ENCODE measurements around the gene ERCC5. TPM values are rescaled to one million over a fixed set of nuclear protein-coding genes. Genes with fewer than 3 reads are reported as not detected.

ERCC5 gene
- total and polyA plus RNA-seq, 9 of the 15 experiments (the other 6 are each of a cell fraction or from before 2014, with no cell fraction given), result 7.4 to 43.1 (median 33.9) TPM

GRCh38 chr13:102830646-102831045 lies 15.2 kb upstream of the ERCC5 start (continued):
- TF ChIP-seq CLOCK (CRISPR knock-in tag; IDR thresholded peaks at IDR 0.05; ENCODE audit: borderline replicate concordance), result no peak
- no peak for TF ChIP-seq JUND (IDR thresholded peaks at IDR 0.05; ENCODE audit: borderline replicate concordance, low read depth, low read length)
- no peak for TF ChIP-seq JUND (tag; IDR thresholded peaks at IDR 0.05; ENCODE audit: borderline replicate concordance, low read depth, low read length)
- no peak for TF ChIP-seq MTA2 (IDR thresholded peaks at IDR 0.05; ENCODE audit: low read depth)
- no peak for TF ChIP-seq CREB1 (IDR thresholded peaks at IDR 0.05)
- TF ChIP-seq CREB1 (CRISPR knock-in tag; IDR thresholded peaks at IDR 0.05), result no peak
- TF ChIP-seq ZZZ3 (IDR thresholded peaks at IDR 0.05), result no peak

- H3K27ac ChIP-seq (ENCODE audit: extremely low read depth, low read depth, low read length), result no peak overlapping the region
- no peaks in the 10 kb centered on the region for H3K9me1 ChIP-seq (ENCODE audit: control insufficient read depth, insufficient read depth, low read length)
- H3K4me1 ChIP-seq (replicated peaks in 1 of 2; ENCODE audit: control insufficient read depth in 2 of 2, insufficient read depth in 2 of 2, low read length in 2 of 2), result no peaks in the 10 kb centered on the region
- H3K36me3 ChIP-seq (ENCODE audit: control insufficient read depth, insufficient read depth, low read length), result peaks cover 33% of the 10 kb centered on the region; the same call in 1 of the 3 replicates
- H3K79me2 ChIP-seq (ENCODE audit: control insufficient read depth, insufficient read depth, low read length), result no peaks in the 10 kb centered on the region
- DNase-seq (ENCODE audit: extremely low read depth in 1 of 4, low spot score in 3 of 4) (no peak), FAIRE-seq (no peak), ATAC-seq (no peak)
- H3K4me2 ChIP-seq (ENCODE audit: insufficient read depth, low read length), result no peak overlapping the region
- no peaks in the 10 kb centered on the region for H3K9me3 ChIP-seq (replicated peaks; ENCODE audit: control insufficient read depth, insufficient read depth, low read depth, low read length)
- H3K27me3 ChIP-seq (ENCODE audit: control insufficient read depth in 2 of 2, insufficient read depth in 2 of 2, low read length in 2 of 2), result no peaks in the 10 kb centered on the region
- WGBS (ENCODE audit: insufficient coverage, low coverage, missing lambda C conversion rate), result 89% methylated on average over 4 of the region's 4 CpGs
- ChIA-PET POLR2A (no interaction called here), CTCF (ENCODE audit: low intra/inter-chr PET ratio) (no interaction called here)
- intact Hi-C loops (cut with micrococcal nuclease), result no loop called here
- H3K9ac ChIP-seq (ENCODE audit: insufficient read depth in 1 of 2, low read depth in 2 of 2, low read length in 2 of 2), result no peak overlapping the region
- no peaks in the 10 kb centered on the region for H4K20me1 ChIP-seq (replicated peaks; ENCODE audit: control insufficient read depth, insufficient read depth, low read length)
- H3K4me3 ChIP-seq, result no peak overlapping the region
- in situ Hi-C loops (cut with MboI), result no loop called here
- H2AFZ ChIP-seq (ENCODE audit: low read depth, low read length), result no peak overlapping the region
- no TSS peak for BruUV-seq (replicated peaks)
- TF ChIP-seq KLF16 (IDR thresholded peaks at IDR 0.05), result no peak
- no peak for TF ChIP-seq PBX2 (CRISPR knock-in tag; IDR thresholded peaks at IDR 0.05; ENCODE audit: low read depth)
- TF ChIP-seq PBX2 (tag; conservative IDR thresholded peaks at IDR 0.05; ENCODE audit: low read depth), result no peak
- TF ChIP-seq DNMT1 (IDR thresholded peaks at IDR 0.05), result no peak
- no peak for TF ChIP-seq CBFA2T3 (IDR thresholded peaks at IDR 0.05)
- TF ChIP-seq ZBTB1 (CRISPR knock-in tag; IDR thresholded peaks at IDR 0.05; ENCODE audit: borderline replicate concordance, low read depth), result no peak
- no peak for TF ChIP-seq BRCA1 (IDR thresholded peaks at IDR 0.05)
- TF ChIP-seq BRCA1 (CRISPR knock-in tag; IDR thresholded peaks at IDR 0.05), result no peak
- no peak for TF ChIP-seq SRF (CRISPR knock-in tag; IDR thresholded peaks at IDR 0.05)
- no peak for TF ChIP-seq E2F4 (CRISPR knock-in tag; IDR thresholded peaks at IDR 0.05; ENCODE audit: low read depth)
- no peak for TF ChIP-seq TEAD4 (IDR thresholded peaks at IDR 0.05; ENCODE audit: low read length)
- no peak for TF ChIP-seq TEAD4 (CRISPR knock-in tag; IDR thresholded peaks at IDR 0.05; ENCODE audit: borderline replicate concordance)
Observed at GRCh38 chr13:102836471-102836870, 9.4 kb upstream of the ERCC5 start.

Measured in K562 (cell line).